H9 (cell line): ENCODE data around the gene ERO1A. TPM values are rescaled to one million over a fixed set of nuclear protein-coding genes. Genes with fewer than 3 reads are reported as not detected.

ENCODE experiments used
- DNase-seq: peaks from one replicate; pipeline ENCODE4 v3.0.0-alpha.2; 2017
- H2AFZ ChIP-seq: one replicate; pipeline ENCODE4 v1.6.1; 2013; ENCODE audit warnings: mild to moderate bottlenecking, low read length, control low read depth, moderate library complexity
- H2AK5ac ChIP-seq: 2 replicates; pipeline ENCODE4 v1.6.1; 2013; ENCODE audit warnings: low read length, control low read depth, mixed read lengths; ENCODE audit not compliant: insufficient read length
- H2BK120ac ChIP-seq: one replicate; pipeline ENCODE4 v1.6.1; 2013; ENCODE audit warnings: low read depth, mild to moderate bottlenecking, low read length, control low read depth, inconsistent platforms; ENCODE audit not compliant: poor library complexity, severe bottlenecking
- H2BK12ac ChIP-seq: 2 replicates; pipeline ENCODE4 v1.6.1; 2013; ENCODE audit warnings: low read length, control low read depth, mixed read lengths, low read depth; ENCODE audit not compliant: insufficient read length
- H2BK15ac ChIP-seq: 2 replicates; pipeline ENCODE4 v1.6.1; 2013; ENCODE audit warnings: low read depth, low read length, control low read depth
- H2BK20ac ChIP-seq: one replicate; pipeline ENCODE4 v1.6.1; 2013; ENCODE audit warnings: low read depth, mild to moderate bottlenecking, low read length, control low read depth, inconsistent platforms; ENCODE audit not compliant: poor library complexity, severe bottlenecking
- H2BK5ac ChIP-seq: 2 replicates; pipeline ENCODE4 v1.6.1; 2013; ENCODE audit warnings: low read length, control low read depth, mixed read lengths; ENCODE audit not compliant: insufficient read length
- H3K14ac ChIP-seq: 2 replicates; pipeline ENCODE4 v1.6.1; 2013; ENCODE audit warnings: low read length, control low read depth; ENCODE audit not compliant: insufficient read depth
- H3K18ac ChIP-seq: 2 replicates; pipeline ENCODE4 v1.6.1; 2013; ENCODE audit warnings: low read depth, mild to moderate bottlenecking, mixed read lengths, low read length, control low read depth; ENCODE audit not compliant: insufficient read length
- H3K23ac ChIP-seq: 2 replicates; pipeline ENCODE4 v1.6.1; 2013; ENCODE audit warnings: low read length, control low read depth, mixed read lengths, low read depth; ENCODE audit not compliant: insufficient read length
- H3K23me2 ChIP-seq: 2 replicates; pipeline ENCODE4 v1.6.1; 2013; ENCODE audit warnings: low read depth, mild to moderate bottlenecking, mixed read lengths, low read length, control low read depth; ENCODE audit not compliant: insufficient read length, poor library complexity, severe bottlenecking
- H3K27ac ChIP-seq: 2 replicates; pipeline ENCODE4 v1.5.1; 2013; ENCODE audit warnings: low read length, control low read depth, mixed read lengths, low read depth; ENCODE audit not compliant: insufficient read length
- H3K27me3 ChIP-seq: 2 replicates; pipeline ENCODE4 v1.6.1; 2013; ENCODE audit warnings: low read length, control low read depth, inconsistent platforms; ENCODE audit not compliant: insufficient read depth
- H3K4ac ChIP-seq: 2 replicates; pipeline ENCODE4 v1.6.1; 2013; ENCODE audit warnings: low read depth, mild to moderate bottlenecking, control low read depth, inconsistent platforms, low read length, moderate library complexity
- H3K4me1 ChIP-seq: 2 replicates; pipeline ENCODE4 v1.6.1; 2013; ENCODE audit warnings: low read length, control low read depth, inconsistent platforms; ENCODE audit not compliant: insufficient read depth
- H3K4me2 ChIP-seq: 2 replicates; pipeline ENCODE4 v1.6.1; 2013; ENCODE audit warnings: low read length, control low read depth, mixed read lengths; ENCODE audit not compliant: insufficient read length, insufficient read depth
- H3K56ac ChIP-seq: 2 replicates; pipeline ENCODE4 v1.6.1; 2013; ENCODE audit warnings: low read depth, mild to moderate bottlenecking, mixed read lengths, low read length, control low read depth; ENCODE audit not compliant: insufficient read length
- H3K79me1 ChIP-seq: 2 replicates; pipeline ENCODE4 v1.6.1; 2013; ENCODE audit warnings: low read depth, mild to moderate bottlenecking, moderate library complexity, low read length, control low read depth, inconsistent platforms; ENCODE audit not compliant: insufficient read depth, poor library complexity, severe bottlenecking
- H3K79me2 ChIP-seq: 2 replicates; pipeline ENCODE4 v1.6.1; 2013; ENCODE audit warnings: low read length, control low read depth, inconsistent platforms; ENCODE audit not compliant: insufficient read depth
- H3K9ac ChIP-seq: 2 replicates; pipeline ENCODE4 v1.6.1; 2013; ENCODE audit warnings: low read length, control low read depth, mixed read lengths; ENCODE audit not compliant: insufficient read length; ENCODE audit errors: extremely low read depth
- H3K9me3 ChIP-seq: one replicate; pipeline ENCODE4 v1.6.1; 2013; ENCODE audit warnings: low read depth, low read length, inconsistent platforms; ENCODE audit not compliant: control insufficient read depth
- H3T11ph ChIP-seq: one replicate; pipeline ENCODE4 v1.6.1; 2013; ENCODE audit warnings: mild to moderate bottlenecking, low read length, control low read depth, inconsistent platforms
- H4K20me1 ChIP-seq: one replicate; pipeline ENCODE4 v1.6.1; 2013; ENCODE audit not compliant: control insufficient read depth, insufficient read length, insufficient read depth
- H4K5ac ChIP-seq: 2 replicates; pipeline ENCODE4 v1.6.1; 2013; ENCODE audit warnings: low read depth, mild to moderate bottlenecking, mixed read lengths, low read length, control low read depth; ENCODE audit not compliant: insufficient read length
- H4K8ac ChIP-seq: replicated peaks from 2 replicates; pipeline ENCODE4 v1.6.1; 2013; ENCODE audit warnings: low read length, control low read depth, mixed read lengths, low read depth; ENCODE audit not compliant: insufficient read length
- H4K91ac ChIP-seq: 2 replicates; pipeline ENCODE4 v1.6.1; 2013; ENCODE audit warnings: low read depth, mild to moderate bottlenecking, moderate library complexity, mixed read lengths, low read length, control low read depth; ENCODE audit not compliant: insufficient read length
- H3K27ac Mint-ChIP-seq, 3 experiments: 2 replicates in 2 of 3; 3 replicates in 1 of 3; pipeline ENCODE4 v1.8.0; 2020 to 2021; ENCODE audit warnings: mixed read lengths in 3 of 3, mild to moderate bottlenecking in 1 of 3, moderate library complexity in 1 of 3
- H3K27me3 Mint-ChIP-seq: 2 replicates; pipeline ENCODE4 v1.8.0; 2021; ENCODE audit warnings: low read depth, mild to moderate bottlenecking, moderate library complexity, mixed read lengths
- H3K36me3 Mint-ChIP-seq, 3 experiments: 2 replicates in 2 of 3; 3 replicates in 1 of 3; pipeline ENCODE4 v1.8.0; 2020 to 2021; ENCODE audit warnings: low read depth in 3 of 3, mixed read lengths in 3 of 3; ENCODE audit not compliant: insufficient read depth in 1 of 3
- H3K4me1 Mint-ChIP-seq, 2 experiments: 2 replicates each; pipeline ENCODE4 v1.8.0; 2020; ENCODE audit warnings: mixed read lengths in 2 of 2
- H3K4me3 Mint-ChIP-seq, 2 experiments: 2 replicates in 1 of 2; 3 replicates in 1 of 2; pipeline ENCODE4 v1.8.0; 2020 to 2021; ENCODE audit warnings: mild to moderate bottlenecking in 2 of 2, mixed read lengths in 2 of 2, moderate library complexity in 1 of 2
- H3K9me3 Mint-ChIP-seq, 2 experiments: 2 replicates in 1 of 2; 3 replicates in 1 of 2; pipeline ENCODE4 v1.8.0; 2020; ENCODE audit warnings: mild to moderate bottlenecking in 2 of 2, mixed read lengths in 2 of 2, moderate library complexity in 1 of 2
- CTCF ChIP-seq: fragments of 200-600 bp; sonication (generic); conservative IDR thresholded peaks from 3 replicates; pipeline ENCODE4 v1.8.0; 2021; ENCODE audit warnings: antibody characterized with exemption, mild to moderate bottlenecking
- WGBS: extraction: QIAGEN DNeasy Blood & Tissue Kit; methylation state at CpG from one replicate; pipeline ENCODE4 v1.1.7; 2013; ENCODE audit warnings: missing lambda C conversion rate, low lambda C conversion rate, mixed read lengths; ENCODE audit not compliant: insufficient read length; ENCODE audit errors: extremely low coverage; 5-methylcytosine and 5-hydroxymethylcytosine counted together
- total RNA-seq: library from RNA; stranded (reverse); gene quantifications from 2 replicates; pipeline ENCODE4 v1.2.1, GENCODE V29; 2021

The ERO1A gene
- total RNA-seq, 1 experiment from 2014 or later = 37.1 TPM

- Histone ChIP-seq H4K20me1 (no peaks in the 10 kb centered on the region), H3K56ac (no peak overlapping the region), H3K23ac (no peak overlapping the region), H3T11ph (no peak overlapping the region), H3K4me2 (peak overlapping the region; percentile 71), H2AK5ac (no peak overlapping the region), H3K27me3 (no peaks in the 10 kb centered on the region), H3K9me3 (no peaks in the 10 kb centered on the region), H2BK20ac (no peak overlapping the region), H3K4me1 (0 out of 2 replicates have a peak, but pooled peaks cover 3% of the 10 kb centered on the region), H2BK12ac (no peak overlapping the region), H3K79me2 (peaks cover 2% of the 10 kb centered on the region; the same call in 1 of the 2 replicates), H4K5ac (no peak overlapping the region), H3K79me1 (no peaks in the 10 kb centered on the region), H4K91ac (no peak overlapping the region), H2BK120ac (no peak overlapping the region), H3K18ac (peak overlapping the region; percentile 32), H3K9ac (peak overlapping the region; percentile 52), H2BK15ac (no peak overlapping the region), H4K8ac (no peak overlapping the region), H3K27ac (no peak overlapping the region), H2BK5ac (no peak overlapping the region), H3K23me2 (peaks cover 3% of the 10 kb centered on the region), H3K4ac (no peak overlapping the region), H2AFZ (no peak overlapping the region), H3K14ac (peak overlapping the region; percentile 69)
- no peaks in the 10 kb centered on the region for H3K9me3 Mint-ChIP-seq
- H3K27me3 Mint-ChIP-seq = no peaks in the 10 kb centered on the region; the same call in none of the 2 replicates
- no peak for TF ChIP-seq CTCF
- no CpG with 5 or more reads among the region's 46 CpGs for WGBS
- peak overlapping the region in 2 of 3 experiments; percentile 54 to 76; a peak in 4 of 7 replicates for H3K27ac Mint-ChIP-seq
- H3K36me3 Mint-ChIP-seq = no peaks in the 10 kb centered on the region; a peak in 1 of 7 replicates
- H3K4me3 Mint-ChIP-seq = peak overlapping the region; percentile 86 to 96
- DNase-seq = no peak
- peaks cover 19 to 32% of the 10 kb centered on the region in 2 experiments for H3K4me1 Mint-ChIP-seq
Measured at GRCh38 chr14:52694761-52695480, 437 bp downstream of the ERO1A start.
